ENCODE measurements around the gene RSPH6A.
"Not testable (repeated sequence)": the region's sequence is repeated elsewhere in the genome, so short reads cannot be mapped to it uniquely, and the experiment has no call there.

The RSPH6A gene

GRCh38 chr19:45812297-45812696 lies 2.8 kb downstream of the RSPH6A start:
- TF ChIP-seq CTCF (conservative IDR thresholded peaks at IDR 0.05): no peak
- H3K27ac ChIP-seq: no peak overlapping the region

GRCh38 chr19:45809643-45810159 lies 5.4 kb downstream of the RSPH6A start:
- no peak overlapping the region for H3K27ac ChIP-seq
- TF ChIP-seq CTCF (conservative IDR thresholded peaks at IDR 0.05): no peak

GRCh38 chr19:45805719-45806118 lies 9.4 kb downstream of the RSPH6A start:
- no peak overlapping the region for H3K27ac ChIP-seq
- TF ChIP-seq CTCF (conservative IDR thresholded peaks at IDR 0.05): no peak

GRCh38 chr19:45804959-45805230 lies 10.2 kb downstream of the RSPH6A start:
- no peak for TF ChIP-seq CTCF (conservative IDR thresholded peaks at IDR 0.05)
- no peak overlapping the region for H3K27ac ChIP-seq

- H3K27ac ChIP-seq: no peak overlapping the region
These were observed 10.8 kb downstream of the RSPH6A start for GRCh38 chr19:45804140-45804958.

GRCh38 chr19:45801603-45802175 lies 13.4 kb downstream of the RSPH6A start:
- no peak for TF ChIP-seq CTCF (conservative IDR thresholded peaks at IDR 0.05)

More at GRCh38 chr19:45804140-45804958, 10.8 kb downstream of the RSPH6A start:
- TF ChIP-seq CTCF (conservative IDR thresholded peaks at IDR 0.05): no peak

GRCh38 chr19:45800070-45800553 lies 15.0 kb downstream of the RSPH6A start:
- TF ChIP-seq CTCF (conservative IDR thresholded peaks at IDR 0.05): no peak
- H3K27ac ChIP-seq: no peak overlapping the region

More at GRCh38 chr19:45801603-45802175, 13.4 kb downstream of the RSPH6A start:
- H3K27ac ChIP-seq: no peak overlapping the region

GRCh38 chr19:45799541-45799940 lies 15.6 kb downstream of the RSPH6A start:
- not testable (repeated sequence) for H3K27ac ChIP-seq
